ENCODE data around the gene MARCO. TPM values are rescaled to one million over a fixed set of nuclear protein-coding genes. Genes with fewer than 3 reads are reported as not detected.

MARCO gene
- total and polyA plus RNA-seq, 2 of the 8 experiments (the other 6 are each of a cell fraction or from before 2014, with no cell fraction given) = not detected

GRCh38 chr2:118943286-118943685 lies 1.3 kb downstream of the MARCO start:
- no peak overlapping the region for H2BK12ac ChIP-seq (ENCODE audit: low read depth, low read length)
- 91% methylated on average over 2 of the region's 2 CpGs; no CpG with 5 or more reads in 1 of the 2 experiments for WGBS, 2 experiments (ENCODE audit: extremely low coverage in 1 of 2, insufficient coverage in 1 of 2, insufficient read length in 1 of 2, insufficient replicate concordance in 2 of 2, low coverage in 1 of 2, low lambda C conversion rate in 2 of 2, missing lambda C conversion rate in 1 of 2)
- no peak for TF ChIP-seq CBX8 (IDR thresholded peaks at IDR 0.05; ENCODE audit: borderline replicate concordance, low read depth, low read length)
- TF ChIP-seq RAD21 (IDR thresholded peaks at IDR 0.05 in 1 of 2, conservative IDR thresholded peaks at IDR 0.05 in 1 of 2; ENCODE audit: low read depth in 2 of 2, low read length in 2 of 2) = no peak
- TF ChIP-seq EGR1 (IDR thresholded peaks at IDR 0.05; ENCODE audit: borderline replicate concordance, low read depth, low read length) = no peak
- TF ChIP-seq SIN3A (conservative IDR thresholded peaks at IDR 0.05 in 1 of 2, IDR thresholded peaks at IDR 0.05 in 1 of 2; ENCODE audit: low read depth in 1 of 2, low read length in 2 of 2) = no peak
- no peak for TF ChIP-seq EP300 (IDR thresholded peaks at IDR 0.05; ENCODE audit: borderline replicate concordance in 1 of 2, low read depth in 2 of 2, low read length in 2 of 2)
- TF ChIP-seq RBBP5 (IDR thresholded peaks at IDR 0.05; ENCODE audit: borderline replicate concordance, low read depth, low read length) = no peak
- TF ChIP-seq POLR2A (IDR thresholded peaks at IDR 0.05; ENCODE audit: control extremely low read depth in 1 of 2, low read depth in 2 of 2, low read length in 2 of 2) = no peak
- no peak for TF ChIP-seq CEBPB (IDR thresholded peaks at IDR 0.05; ENCODE audit: low read depth, low read length)
- TF ChIP-seq TAF7 (optimal IDR thresholded peaks at IDR 0.05; ENCODE audit: borderline replicate concordance, low read depth, low read length) = no peak
- TF ChIP-seq GABPA (IDR thresholded peaks at IDR 0.05; ENCODE audit: borderline replicate concordance, insufficient read depth, low read length) = no peak
- TF ChIP-seq SP1 (IDR thresholded peaks at IDR 0.05; ENCODE audit: low read depth, low read length) = no peak
- no peak for TF ChIP-seq BACH1 (IDR thresholded peaks at IDR 0.05; ENCODE audit: low read length)
- TF ChIP-seq RFX5 (IDR thresholded peaks at IDR 0.05; ENCODE audit: borderline replicate concordance, low read depth, low read length) = no peak

More at GRCh38 chr2:118943286-118943685, 1.3 kb downstream of the MARCO start:
- H3K27me3 ChIP-seq (replicated peaks in 1 of 4; ENCODE audit: control insufficient read depth in 3 of 4, extremely low read depth in 1 of 4, insufficient read depth in 3 of 4, low read length in 3 of 4) = no peaks in the 10 kb centered on the region
- H3K4me2 ChIP-seq (ENCODE audit: insufficient read depth in 1 of 2, low read depth in 2 of 2, low read length in 2 of 2) = no peak overlapping the region
- no peaks in the 10 kb centered on the region for H3K79me1 ChIP-seq (ENCODE audit: low read depth, low read length)
- DNase-seq (ENCODE audit: low read depth in 1 of 2, low spot score in 2 of 2) (no peak), FAIRE-seq (no peak)
- ChIA-PET CTCF (ENCODE audit: partially characterized antibody) (interaction anchor here (5.3 kb wide), 1 partner anchor 61 kb away, joined by 23 read pairs; no protein-coding TSS in a partner anchor), POLR2A (ENCODE audit: partially characterized antibody) (no interaction called here)
- no peak overlapping the region for H4K5ac ChIP-seq (ENCODE audit: insufficient read length, low read depth, low read length)
- H4K20me1 ChIP-seq (replicated peaks in 1 of 2; ENCODE audit: control insufficient read depth in 1 of 2, insufficient read depth in 2 of 2, low read length in 2 of 2) = no peaks in the 10 kb centered on the region
- H3K56ac ChIP-seq (replicated peaks; ENCODE audit: insufficient read length, low read depth, low read length) = no peak overlapping the region
- H4K8ac ChIP-seq (ENCODE audit: extremely low read depth, insufficient read depth, low read length) = no peak overlapping the region
- H3K14ac ChIP-seq (ENCODE audit: insufficient read length) = no peak overlapping the region
- H3K18ac ChIP-seq (ENCODE audit: extremely low read depth, low read length) = no peak overlapping the region
- no peaks in the 10 kb centered on the region for H3K4me1 ChIP-seq (replicated peaks in 1 of 4; ENCODE audit: control insufficient read depth in 3 of 4, insufficient read depth in 4 of 4, low read length in 3 of 4)
- no peak overlapping the region for H3K4ac ChIP-seq (replicated peaks; ENCODE audit: insufficient read length, low read depth, low read length)
- H3K36me3 ChIP-seq (ENCODE audit: control insufficient read depth in 2 of 4, insufficient read depth in 4 of 4, low read length in 3 of 4) = no peaks in the 10 kb centered on the region
- no peak overlapping the region for H3K27ac ChIP-seq (ENCODE audit: low read depth, low read length)
- no peaks in the 10 kb centered on the region for H3K9me3 ChIP-seq (ENCODE audit: insufficient read depth in 2 of 2, low read depth in 1 of 2, low read length in 1 of 2)
- H3K9ac ChIP-seq (replicated peaks in 1 of 4; ENCODE audit: extremely low read depth in 1 of 4, low read depth in 3 of 4, low read length in 3 of 4) = no peak overlapping the region
- no peak overlapping the region for H2AFZ ChIP-seq (ENCODE audit: low read length)
- no peak overlapping the region for H3K4me3 ChIP-seq (ENCODE audit: extremely low read depth in 1 of 4, insufficient read depth in 2 of 4, low read depth in 3 of 4, low read length in 4 of 4)
- no peak overlapping the region for H2BK5ac ChIP-seq (ENCODE audit: low read depth, low read length)
- H3K23me2 ChIP-seq (ENCODE audit: low read depth, low read length) = no peaks in the 10 kb centered on the region
- H2BK20ac ChIP-seq (ENCODE audit: low read length) = no peak overlapping the region
- H2BK15ac ChIP-seq (ENCODE audit: low read length) = no peak overlapping the region
- no peak overlapping the region for H2BK120ac ChIP-seq (replicated peaks; ENCODE audit: low read depth, low read length)
- no peak overlapping the region for H4K91ac ChIP-seq (replicated peaks; ENCODE audit: insufficient read length, low read length)
- H3K79me2 ChIP-seq (ENCODE audit: control insufficient read depth in 1 of 2, insufficient read depth in 2 of 2, low read length in 2 of 2) = no peaks in the 10 kb centered on the region
- H2AK5ac ChIP-seq (ENCODE audit: low read depth, low read length) = no peak overlapping the region
- no peak overlapping the region for H3K23ac ChIP-seq (ENCODE audit: insufficient read length)

Data from H1 (cell line).